ENCODE data around the gene PTPRQ.
"Not testable (repeated sequence)": the region's sequence is repeated elsewhere in the genome, so short reads cannot be mapped to it uniquely, and the experiment has no call there.

The PTPRQ gene

DNA sequence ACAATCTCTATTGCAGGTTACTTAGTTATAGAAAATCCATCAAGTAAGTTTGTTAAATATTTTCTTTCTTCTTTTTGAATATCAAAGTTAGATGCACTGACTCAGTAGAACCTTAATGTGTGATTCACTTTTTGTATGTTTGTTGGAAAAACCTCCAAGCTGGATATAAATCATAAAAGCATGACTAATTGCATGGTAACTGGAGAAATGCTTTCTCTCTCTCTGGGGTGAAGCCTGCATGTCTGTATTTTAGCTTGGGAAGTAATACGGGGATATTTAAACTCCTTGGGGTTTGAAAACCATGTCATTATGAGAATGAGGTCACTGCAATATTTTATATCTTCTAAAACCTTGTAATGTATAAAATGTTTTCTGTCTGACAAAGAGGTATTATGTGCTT lies 204.8 kb downstream of the PTPRQ start:
- peak; percentile 36 for DNase-seq (ENCODE audit: low read depth)

GRCh38 chr12:80655751-80656150 lies 211.7 kb downstream of the PTPRQ start:
- DNase-seq (ENCODE audit: low read depth) = no peak

DNA sequence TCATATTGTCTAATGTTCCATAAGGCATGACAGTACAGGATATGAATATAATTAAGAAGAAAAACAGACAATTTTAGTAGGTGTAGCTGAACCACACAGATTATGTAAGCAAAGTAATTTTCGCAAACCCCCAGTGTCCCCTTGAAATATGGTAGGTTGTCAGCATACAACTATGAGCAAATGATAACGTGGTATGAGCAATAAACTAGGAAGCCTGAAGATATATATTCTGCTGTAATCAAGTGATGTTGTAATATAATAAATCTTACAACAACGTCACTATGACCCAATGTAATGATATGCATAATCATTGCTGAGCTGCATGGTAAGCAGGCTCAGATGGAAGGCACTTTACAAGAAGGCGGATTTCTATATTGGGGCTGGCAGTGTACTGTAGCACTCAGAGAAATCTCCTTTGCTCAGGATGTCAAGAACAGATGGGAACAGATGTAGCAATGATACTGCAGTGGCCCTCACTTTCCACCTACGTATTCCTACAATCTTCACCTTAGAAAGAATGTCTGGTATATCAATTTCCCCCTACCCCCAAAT lies 215.6 kb downstream of the PTPRQ start:
- DNase-seq (ENCODE audit: low read depth) = no peak

DNA sequence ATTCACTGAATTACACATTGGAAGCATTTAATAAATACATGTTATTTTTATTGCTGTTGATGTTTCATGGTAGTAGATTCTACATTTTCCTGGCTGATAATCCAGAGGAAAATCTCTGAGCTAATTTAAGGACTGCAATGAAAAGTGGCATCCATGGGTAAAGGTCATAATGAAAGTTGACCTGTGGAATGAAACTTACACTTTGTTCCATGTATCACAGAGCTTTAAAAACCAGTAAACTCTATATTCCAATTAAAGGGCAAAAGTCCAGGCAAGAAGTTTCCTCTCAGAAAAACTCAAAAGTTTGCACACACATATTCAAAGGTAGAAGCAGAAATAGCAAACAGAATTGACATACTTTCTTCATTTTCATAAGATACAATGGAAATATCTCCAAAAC lies 218.6 kb downstream of the PTPRQ start:
- no peak for DNase-seq (ENCODE audit: low read depth)

GRCh38 chr12:80670214-80670613 lies 226.2 kb downstream of the PTPRQ start:
- DNase-seq (ENCODE audit: low read depth) = no peak

- DNase-seq (ENCODE audit: low read depth) = not testable (repeated sequence)
Measured at GRCh38 chr12:80676042-80676636, 232.1 kb downstream of the PTPRQ start.

GRCh38 chr12:80676856-80677255 lies 232.8 kb downstream of the PTPRQ start:
- no peak for DNase-seq (ENCODE audit: low read depth)

DNA sequence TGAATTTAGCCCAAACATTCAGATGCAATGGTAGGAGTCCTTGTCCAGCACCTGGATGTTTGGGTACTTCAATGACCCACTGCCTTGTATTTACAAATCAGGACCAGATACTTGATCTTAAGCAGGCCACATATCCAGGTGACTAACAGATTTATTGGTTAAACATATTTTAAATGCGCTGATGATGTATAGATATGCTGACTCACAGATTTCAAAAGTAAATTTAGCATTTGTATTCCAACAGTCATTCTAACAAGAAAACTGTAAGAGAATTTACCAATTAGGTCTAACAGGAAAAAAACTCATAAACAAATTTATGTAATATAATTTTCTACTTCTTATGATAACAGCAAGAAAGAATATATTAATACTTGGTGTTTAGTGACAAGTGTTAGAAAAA lies 234.0 kb downstream of the PTPRQ start:
- no peak for DNase-seq (ENCODE audit: low read depth)

- DNase-seq (ENCODE audit: low read depth) = no peak
Measured at GRCh38 chr12:80679346-80680131, 235.5 kb downstream of the PTPRQ start.

DNA sequence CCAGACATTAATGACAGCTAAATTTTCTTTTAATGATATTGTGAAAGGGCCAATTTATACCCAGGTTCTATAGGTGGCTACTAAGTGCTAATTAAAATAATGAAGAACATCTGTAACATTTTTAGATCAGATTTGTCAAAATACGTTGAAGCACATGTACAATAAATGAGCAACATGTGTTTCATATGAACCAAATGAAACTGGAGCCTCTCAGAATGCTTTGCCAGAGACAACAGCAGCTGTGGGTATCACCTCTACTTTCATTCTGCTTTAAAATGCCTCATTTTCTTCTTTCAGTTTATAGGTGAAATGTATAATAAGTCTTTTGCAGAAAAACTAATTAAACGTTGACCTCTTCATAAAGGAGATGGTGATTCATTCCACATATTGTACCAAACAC lies 237.3 kb downstream of the PTPRQ start:
- peak; percentile 12 for DNase-seq (ENCODE audit: low read depth)

DNA sequence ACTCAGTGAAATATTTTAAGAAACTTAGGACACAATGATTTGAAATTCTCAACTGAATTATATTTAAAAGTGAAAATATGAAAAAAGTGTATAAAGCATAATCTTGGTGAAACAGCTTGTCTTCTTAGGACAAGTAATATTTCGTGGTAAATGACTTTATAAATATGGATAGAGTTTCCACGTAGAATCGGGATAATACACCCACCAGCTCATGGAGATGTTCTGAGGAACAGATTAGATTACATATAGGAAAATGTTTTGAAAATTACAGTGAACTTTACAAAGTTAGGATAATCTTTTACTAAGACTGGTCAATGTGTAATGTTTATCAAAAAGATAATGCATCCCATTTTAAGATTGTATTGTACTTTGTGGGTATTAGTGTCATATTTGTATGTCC lies 237.8 kb downstream of the PTPRQ start:
- DNase-seq (ENCODE audit: low read depth) = no peak

DNA sequence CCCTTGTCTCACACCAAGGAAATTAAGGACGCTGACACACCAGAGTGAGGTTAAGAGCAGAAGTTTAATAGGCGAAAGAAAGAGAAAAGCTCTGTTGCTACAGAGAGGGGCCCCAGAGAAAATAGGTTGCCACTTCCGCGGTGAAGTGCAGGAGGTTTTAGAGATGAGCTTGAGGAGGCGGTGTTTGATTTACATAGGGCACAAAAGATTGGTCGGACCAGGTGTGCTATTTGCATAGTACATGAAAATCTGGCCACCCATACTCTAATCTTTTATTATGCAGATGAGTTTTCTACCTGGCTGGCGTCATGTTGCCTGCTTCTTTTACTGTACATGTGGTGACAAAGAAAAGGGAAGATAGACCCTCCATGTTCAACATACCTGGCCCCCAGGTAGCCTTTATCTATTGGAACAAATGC lies 240.1 kb downstream of the PTPRQ start:
- no peak for DNase-seq (ENCODE audit: low read depth)

DNA sequence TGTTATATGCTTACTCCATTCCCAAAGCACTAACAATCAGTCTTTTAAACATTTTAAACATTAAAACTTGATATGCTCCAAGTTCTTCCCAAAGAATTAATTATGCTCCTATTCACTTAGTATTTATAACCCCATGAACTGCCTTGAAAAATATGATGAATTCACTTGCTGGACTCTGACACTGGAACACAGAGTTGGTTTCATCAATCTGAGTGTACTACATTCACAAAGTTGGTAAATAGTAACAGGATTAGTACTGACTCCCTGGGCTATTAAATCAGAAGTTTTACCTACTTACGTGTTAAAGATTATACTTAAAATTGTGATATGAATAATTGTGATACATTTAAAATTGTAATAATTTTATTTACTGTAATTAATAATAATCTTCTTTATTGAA lies 246.1 kb downstream of the PTPRQ start:
- no peak for DNase-seq (ENCODE audit: low read depth)

- DNase-seq (ENCODE audit: low read depth) = no peak
Measured at GRCh38 chr12:80690513-80690912, 246.5 kb downstream of the PTPRQ start.

DNA sequence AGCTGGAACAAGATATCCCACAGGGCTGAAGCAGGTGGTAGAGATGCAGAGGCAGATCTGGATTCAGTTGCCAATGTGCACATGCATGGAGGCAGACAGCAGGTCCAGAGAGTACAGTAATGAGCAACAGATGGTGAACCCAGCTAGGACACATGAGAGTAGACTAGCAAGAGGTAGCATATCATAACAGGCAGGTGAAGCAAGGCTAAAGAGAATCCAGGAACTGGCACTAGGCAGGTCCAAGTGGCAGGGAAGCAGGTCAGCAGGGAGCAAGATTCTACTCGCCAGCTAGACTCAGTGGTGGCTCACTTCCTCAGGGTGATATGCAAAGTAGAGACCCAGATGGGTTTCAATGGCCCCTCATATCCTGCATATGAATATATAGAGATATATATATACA lies 248.1 kb downstream of the PTPRQ start:
- no peak for DNase-seq (ENCODE audit: low read depth)

- DNase-seq (ENCODE audit: low read depth) = no peak
Measured at GRCh38 chr12:80697270-80697887, 253.3 kb downstream of the PTPRQ start.

GRCh38 chr12:80698256-80698655 lies 254.2 kb downstream of the PTPRQ start:
- no peak for DNase-seq (ENCODE audit: low read depth)

DNA sequence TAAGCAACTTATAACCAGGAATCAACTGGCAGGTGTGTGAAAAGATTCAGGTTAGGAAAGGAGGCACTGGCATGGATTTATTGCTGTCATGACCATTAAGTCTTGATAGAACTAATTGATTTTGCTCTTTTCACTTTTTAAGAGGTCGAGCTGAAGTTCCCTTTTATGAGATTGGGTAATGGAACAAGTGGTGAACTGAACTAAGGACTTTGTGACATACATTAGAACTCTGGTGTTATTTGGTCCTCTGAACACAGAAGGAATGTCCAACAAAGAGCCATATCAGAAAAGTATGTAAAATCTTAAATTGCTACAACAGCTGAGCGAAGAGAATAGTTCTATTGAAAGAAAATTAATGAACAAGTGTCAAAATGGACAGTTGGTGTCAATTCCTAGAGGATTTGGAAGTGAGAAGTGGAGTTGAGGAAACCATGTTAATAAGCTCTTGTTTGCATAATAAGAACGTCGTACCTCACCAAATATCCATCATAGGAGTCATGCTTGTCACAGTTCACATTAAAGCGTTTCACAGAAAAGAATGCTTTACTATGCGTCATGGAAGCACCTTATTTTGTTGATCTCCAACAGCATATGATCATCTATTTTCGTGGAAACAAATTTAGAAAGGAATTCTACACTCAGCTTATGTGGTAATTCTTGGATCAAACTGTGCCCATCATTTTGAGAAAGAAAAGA lies 255.0 kb downstream of the PTPRQ start:
- DNase-seq (ENCODE audit: low read depth) = no peak

- no peak for DNase-seq (ENCODE audit: low read depth)
Measured at GRCh38 chr12:80700327-80700726, 256.3 kb downstream of the PTPRQ start.

- no peak for DNase-seq (ENCODE audit: low read depth)
Measured at GRCh38 chr12:80701388-80701787, 257.4 kb downstream of the PTPRQ start.

DNA sequence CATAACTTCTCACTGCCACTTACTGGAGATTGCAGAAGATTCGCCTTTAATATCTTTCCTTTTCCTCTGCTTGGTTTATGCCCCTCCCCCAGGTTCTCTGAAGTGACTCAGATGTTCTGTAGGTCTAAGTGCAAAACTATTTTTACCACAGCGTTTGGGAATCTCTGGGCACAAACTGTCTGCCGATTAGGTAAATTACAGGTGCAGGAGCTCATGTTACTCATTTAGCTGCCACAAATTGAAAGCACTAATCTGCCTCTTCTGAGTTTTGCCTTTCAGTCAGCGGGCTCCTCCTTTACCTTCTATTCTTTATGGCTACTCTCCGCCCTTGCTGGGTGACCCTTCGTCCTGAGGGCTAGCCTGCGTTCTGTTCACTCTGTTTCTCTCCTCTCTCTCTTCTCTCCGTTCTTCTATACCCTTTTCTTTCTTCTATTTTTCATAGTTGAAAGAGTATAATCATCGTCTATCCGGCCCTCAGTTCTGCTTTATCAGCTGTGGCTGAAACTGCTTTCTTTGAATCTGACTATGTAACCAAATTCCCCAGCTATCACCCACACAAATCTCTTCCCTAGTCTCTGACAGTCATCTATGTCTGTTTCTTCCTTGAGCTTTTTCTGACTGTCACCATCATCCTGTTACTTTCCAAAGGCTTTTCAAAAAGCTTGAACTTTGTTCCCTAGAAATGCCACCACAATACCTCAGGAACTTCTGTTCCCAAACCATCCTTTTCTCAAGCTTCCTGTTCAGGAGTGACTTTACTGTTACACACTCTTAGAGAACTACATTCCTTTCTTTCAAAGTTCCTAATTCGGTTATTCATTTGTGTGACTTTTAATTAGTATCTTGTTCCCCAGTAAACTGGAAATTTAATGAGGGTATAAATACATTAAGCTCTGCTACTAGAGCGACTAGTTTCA lies 259.1 kb downstream of the PTPRQ start:
- DNase-seq (ENCODE audit: low read depth) = peak; percentile 80
